Ascending aorta (tissue), 2 donors: Measurements from ENCODE around the gene TPCN2. TPM values are rescaled to one million over a fixed set of nuclear protein-coding genes. Genes with fewer than 3 reads are reported as not detected.

ENCODE experiments used
- DNase-seq, 2 donors: peaks; one replicate each; pipeline ENCODE4 v3.0.0-alpha.2; 2019; ENCODE audit warnings: low spot score in 2 of 2
- H3K27ac ChIP-seq, 2 donors: fragments of 200-600 bp; sonication (generic); one replicate each; pipeline ENCODE4 v1.5.1; 2016 to 2017; ENCODE audit warnings: mild to moderate bottlenecking in 1 of 2
- H3K27me3 ChIP-seq: fragments of 200-600 bp; sonication (generic); one replicate; pipeline ENCODE4 v1.5.1; 2017
- H3K36me3 ChIP-seq, 2 donors: fragments of 200-600 bp; sonication (generic); one replicate each; pipeline ENCODE4 v1.5.1; 2016
- H3K4me1 ChIP-seq, 2 donors: fragments of 200-600 bp; sonication (generic); one replicate each; pipeline ENCODE4 v1.5.1; 2016 to 2017; ENCODE audit warnings: mild to moderate bottlenecking in 1 of 2
- H3K4me3 ChIP-seq, 2 donors: fragments of 200-600 bp; sonication (generic); one replicate each; pipeline ENCODE4 v1.5.1; 2016 to 2017; ENCODE audit warnings: mild to moderate bottlenecking in 1 of 2
- H3K9me3 ChIP-seq, 2 donors: fragments of 200-600 bp; sonication (generic); one replicate each; pipeline ENCODE4 v1.5.1; 2016
- intact Hi-C: fragments of 100-400 bp; cut with DNase I; formaldehyde crosslinking; loops from one replicate; pipeline ENCODE4 v1.15.1; 2023
- total RNA-seq: library from RNA; depleted of rRNA; stranded (reverse); fragments of >200 nt; gene quantifications from one replicate; pipeline ENCODE4 v1.1.0, GENCODE V29; 2016
- TF ChIP-seq, protein P1 (sequence below), 3 experiments: fragments of 200-600 bp in 2 of 3; fragments of 450-650 bp in 1 of 3; sonication (generic) in 2 of 3; IDR thresholded peaks; one replicate each; pipeline ENCODE4 v1.5.1; 2016 to 2019; ENCODE audit warnings: antibody characterized with exemption in 3 of 3, mild to moderate bottlenecking in 1 of 3, moderate library complexity in 1 of 3

TPCN2 gene
- total RNA-seq, 1 donor from 2014 or later = 24.9 TPM

DNA sequence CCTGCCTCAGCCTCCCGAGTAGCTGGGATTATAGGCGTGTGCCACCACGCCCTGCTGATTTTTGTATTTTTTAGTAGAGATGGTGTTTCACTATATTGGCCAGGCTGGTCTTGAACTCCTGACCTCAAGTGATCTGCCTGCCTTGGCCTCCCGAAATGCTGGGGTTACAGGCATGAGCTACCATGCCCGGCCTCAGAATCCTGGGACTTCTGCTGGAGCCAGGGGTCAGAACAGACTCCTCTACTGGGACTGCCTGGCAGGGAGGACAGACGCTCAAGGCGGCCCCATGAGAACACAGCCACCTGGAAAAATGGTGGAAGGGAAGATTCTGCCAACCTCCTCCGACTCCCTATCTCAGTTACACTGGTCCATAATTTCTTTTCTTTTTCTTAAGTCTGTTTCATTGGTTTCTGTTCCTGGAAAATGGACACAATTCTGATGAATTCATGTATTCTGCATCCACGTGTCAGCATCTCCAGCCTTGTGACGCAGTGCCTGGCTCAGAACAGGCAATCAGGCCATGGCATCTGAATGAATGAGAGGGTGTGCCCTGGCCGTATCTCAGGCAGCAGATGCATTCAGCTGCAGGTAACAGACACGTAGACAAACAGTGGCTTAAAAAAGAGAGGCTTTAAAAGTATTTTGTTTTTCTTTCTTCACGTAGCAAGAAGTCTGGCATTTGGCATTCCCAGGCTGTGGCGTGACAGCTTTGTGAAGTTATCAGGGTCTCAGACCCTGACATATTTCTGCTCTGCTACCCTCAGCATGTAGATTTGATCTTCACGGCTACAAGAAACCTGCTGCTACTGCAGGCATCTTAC, 111.8 kb downstream of the TPCN2 start:
- Histone ChIP-seq H3K36me3 (no peaks in the 10 kb centered on the region), H3K4me3 (no peak overlapping the region), H3K4me1 (peaks cover 3 to 8% of the 10 kb centered on the region in 2 donors), H3K27me3 (no peaks in the 10 kb centered on the region), H3K9me3 (peaks cover 0 to 11% of the 10 kb centered on the region in 2 donors), H3K27ac (no peak overlapping the region)
- no peak for DNase-seq
- intact Hi-C loops = no loop called here
- TF ChIP-seq, protein P1, sequence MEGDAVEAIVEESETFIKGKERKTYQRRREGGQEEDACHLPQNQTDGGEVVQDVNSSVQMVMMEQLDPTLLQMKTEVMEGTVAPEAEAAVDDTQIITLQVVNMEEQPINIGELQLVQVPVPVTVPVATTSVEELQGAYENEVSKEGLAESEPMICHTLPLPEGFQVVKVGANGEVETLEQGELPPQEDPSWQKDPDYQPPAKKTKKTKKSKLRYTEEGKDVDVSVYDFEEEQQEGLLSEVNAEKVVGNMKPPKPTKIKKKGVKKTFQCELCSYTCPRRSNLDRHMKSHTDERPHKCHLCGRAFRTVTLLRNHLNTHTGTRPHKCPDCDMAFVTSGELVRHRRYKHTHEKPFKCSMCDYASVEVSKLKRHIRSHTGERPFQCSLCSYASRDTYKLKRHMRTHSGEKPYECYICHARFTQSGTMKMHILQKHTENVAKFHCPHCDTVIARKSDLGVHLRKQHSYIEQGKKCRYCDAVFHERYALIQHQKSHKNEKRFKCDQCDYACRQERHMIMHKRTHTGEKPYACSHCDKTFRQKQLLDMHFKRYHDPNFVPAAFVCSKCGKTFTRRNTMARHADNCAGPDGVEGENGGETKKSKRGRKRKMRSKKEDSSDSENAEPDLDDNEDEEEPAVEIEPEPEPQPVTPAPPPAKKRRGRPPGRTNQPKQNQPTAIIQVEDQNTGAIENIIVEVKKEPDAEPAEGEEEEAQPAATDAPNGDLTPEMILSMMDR (IDR thresholded peaks at IDR 0.05) = no peak

DNA sequence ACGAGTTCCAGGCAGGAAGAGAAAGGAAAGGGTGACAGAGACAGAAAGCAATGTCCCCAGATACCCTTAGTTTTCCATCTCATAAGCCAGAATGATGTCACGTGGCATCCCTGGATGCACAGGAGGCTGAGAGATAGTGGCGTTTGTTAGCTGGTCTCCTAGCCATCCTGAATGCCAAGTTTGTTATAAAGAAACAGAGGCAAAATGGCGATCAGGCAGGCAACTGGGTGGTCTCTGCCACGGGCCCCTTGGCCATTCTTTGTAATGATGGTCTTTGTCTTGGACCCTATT, 112.3 kb downstream of the TPCN2 start:
- peaks cover 3 to 8% of the 10 kb centered on the region in 2 donors for H3K4me1 ChIP-seq
- peaks cover 0 to 11% of the 10 kb centered on the region in 2 donors for H3K9me3 ChIP-seq
- no peak overlapping the region for H3K27ac ChIP-seq
- intact Hi-C loops = no loop called here
- TF ChIP-seq, protein P1 (IDR thresholded peaks at IDR 0.05) = no peak
- no peaks in the 10 kb centered on the region for H3K27me3 ChIP-seq
- DNase-seq = no peak
- H3K4me3 ChIP-seq = no peak overlapping the region
- H3K36me3 ChIP-seq = no peaks in the 10 kb centered on the region

- peaks cover 12 to 14% of the 10 kb centered on the region in 2 donors for H3K4me1 ChIP-seq
- no peak for DNase-seq
- intact Hi-C loops = no loop called here
- H3K4me3 ChIP-seq = no peak overlapping the region
- H3K27me3 ChIP-seq = no peaks in the 10 kb centered on the region
- no peaks in the 10 kb centered on the region for H3K36me3 ChIP-seq
- H3K27ac ChIP-seq = no peak overlapping the region
- TF ChIP-seq, protein P1 (IDR thresholded peaks at IDR 0.05) = no peak
- H3K9me3 ChIP-seq = peaks cover 0 to 11% of the 10 kb centered on the region in 2 donors
Measured at GRCh38 chr11:69162505-69162904, 113.8 kb downstream of the TPCN2 start.

DNA sequence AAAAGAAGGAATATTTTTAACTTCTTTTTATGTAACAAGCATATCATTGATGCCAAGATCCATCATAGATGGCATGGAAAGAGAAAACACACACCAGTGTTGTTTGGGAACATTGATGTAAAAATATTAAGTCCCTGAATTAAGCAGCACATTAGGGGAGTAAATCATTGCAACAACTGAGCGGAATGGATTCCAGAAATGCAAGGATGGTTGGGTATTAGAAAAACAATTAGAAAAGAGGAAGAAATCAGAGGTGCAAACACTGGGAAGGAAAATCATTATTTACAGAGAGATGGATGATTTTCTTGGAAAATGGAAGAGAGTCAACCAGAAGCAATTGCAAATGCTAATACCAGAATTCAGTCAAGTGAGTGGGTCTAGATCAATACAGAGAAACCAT, 115.1 kb downstream of the TPCN2 start:
- peaks cover 10 to 11% of the 10 kb centered on the region in 2 donors for H3K4me1 ChIP-seq
- no peak overlapping the region for H3K4me3 ChIP-seq
- TF ChIP-seq, protein P1 (IDR thresholded peaks at IDR 0.05) = no peak
- no peaks in the 10 kb centered on the region for H3K36me3 ChIP-seq
- no peaks in the 10 kb centered on the region for H3K27me3 ChIP-seq
- H3K27ac ChIP-seq = no peak overlapping the region
- peaks cover 0 to 11% of the 10 kb centered on the region in 2 donors for H3K9me3 ChIP-seq
- intact Hi-C loops = no loop called here
- no peak for DNase-seq

- Histone ChIP-seq H3K27me3 (no peaks in the 10 kb centered on the region), H3K4me3 (no peak overlapping the region), H3K36me3 (no peaks in the 10 kb centered on the region), H3K27ac (no peak overlapping the region), H3K4me1 (peaks cover 10 to 11% of the 10 kb centered on the region in 2 donors), H3K9me3 (peaks cover 0 to 11% of the 10 kb centered on the region in 2 donors)
- no peak for DNase-seq
- intact Hi-C loops = loop anchor here (5.0 kb wide), 1 partner anchor 33 kb away; no protein-coding TSS in a partner anchor
- TF ChIP-seq, protein P1 (IDR thresholded peaks at IDR 0.05) = no peak
Measured at GRCh38 chr11:69164824-69165223, 116.1 kb downstream of the TPCN2 start.
